ENCODE measurements around the gene TCF7.

The TCF7 gene

DNA sequence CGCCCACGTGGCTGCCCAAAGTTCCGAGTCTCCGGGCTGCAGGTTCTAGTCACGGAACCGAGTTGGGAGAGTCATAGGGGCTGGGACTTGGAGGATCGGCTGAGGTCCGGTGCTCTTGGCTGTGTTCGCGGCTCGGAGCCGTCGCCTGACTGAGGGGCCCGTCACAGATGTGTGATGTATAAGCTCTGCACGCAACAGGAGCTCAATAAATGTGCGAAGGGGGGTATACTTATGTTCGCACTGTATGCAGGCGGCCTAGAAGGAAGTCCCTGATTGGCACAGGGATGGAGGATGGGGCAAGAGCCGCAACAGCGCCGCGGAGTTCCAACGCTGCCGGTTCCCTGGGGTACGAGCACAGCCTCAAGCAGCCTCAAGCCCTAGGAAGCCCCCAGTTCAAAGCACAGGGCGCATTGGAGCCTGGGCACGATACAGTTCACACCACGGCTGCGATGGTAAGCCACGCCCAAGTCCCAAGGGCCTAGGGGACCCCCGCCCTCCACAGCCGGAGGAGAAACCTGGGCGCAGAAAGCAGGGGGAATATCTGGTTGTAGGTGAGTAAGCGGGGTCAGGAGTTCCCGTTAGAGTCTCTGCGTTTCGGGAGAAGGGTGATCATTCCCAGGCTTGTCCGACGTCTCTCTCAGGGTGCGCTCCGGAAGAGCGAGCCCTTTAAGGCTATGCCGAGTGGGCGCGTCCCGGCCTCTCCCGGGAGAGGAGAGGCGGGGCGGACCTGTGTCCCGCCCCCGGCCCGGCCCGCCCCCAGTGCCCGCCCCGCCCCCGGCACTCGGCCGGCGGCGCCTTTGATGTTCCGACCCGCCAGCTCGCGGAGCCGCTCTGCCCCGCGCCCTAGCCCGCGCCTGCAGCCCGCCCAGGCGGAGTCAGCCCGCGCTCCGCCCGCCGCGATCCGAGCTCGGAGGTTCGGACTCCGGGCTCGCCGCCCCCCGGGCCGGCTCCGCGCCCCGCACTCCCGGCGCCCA lies at the start of gene TCF7:
Gene TCF7 (plus strand): TSS at position 780 of the 974 bp plus-strand sequence. CDS start 226 bp downstream, outside the sequence.
- H3K4me3 ChIP-seq (ENCODE audit: low read depth, low read length), result peak within 1 kb of the TSS; percentile 68
- TF ChIP-seq, protein P1, sequence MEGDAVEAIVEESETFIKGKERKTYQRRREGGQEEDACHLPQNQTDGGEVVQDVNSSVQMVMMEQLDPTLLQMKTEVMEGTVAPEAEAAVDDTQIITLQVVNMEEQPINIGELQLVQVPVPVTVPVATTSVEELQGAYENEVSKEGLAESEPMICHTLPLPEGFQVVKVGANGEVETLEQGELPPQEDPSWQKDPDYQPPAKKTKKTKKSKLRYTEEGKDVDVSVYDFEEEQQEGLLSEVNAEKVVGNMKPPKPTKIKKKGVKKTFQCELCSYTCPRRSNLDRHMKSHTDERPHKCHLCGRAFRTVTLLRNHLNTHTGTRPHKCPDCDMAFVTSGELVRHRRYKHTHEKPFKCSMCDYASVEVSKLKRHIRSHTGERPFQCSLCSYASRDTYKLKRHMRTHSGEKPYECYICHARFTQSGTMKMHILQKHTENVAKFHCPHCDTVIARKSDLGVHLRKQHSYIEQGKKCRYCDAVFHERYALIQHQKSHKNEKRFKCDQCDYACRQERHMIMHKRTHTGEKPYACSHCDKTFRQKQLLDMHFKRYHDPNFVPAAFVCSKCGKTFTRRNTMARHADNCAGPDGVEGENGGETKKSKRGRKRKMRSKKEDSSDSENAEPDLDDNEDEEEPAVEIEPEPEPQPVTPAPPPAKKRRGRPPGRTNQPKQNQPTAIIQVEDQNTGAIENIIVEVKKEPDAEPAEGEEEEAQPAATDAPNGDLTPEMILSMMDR (IDR thresholded peaks at IDR 0.05; ENCODE audit: insufficient read depth, low read depth, low read length, missing control alignments), result no peak
- DNase-seq (ENCODE audit: low read depth), result peak; percentile 86

DNA sequence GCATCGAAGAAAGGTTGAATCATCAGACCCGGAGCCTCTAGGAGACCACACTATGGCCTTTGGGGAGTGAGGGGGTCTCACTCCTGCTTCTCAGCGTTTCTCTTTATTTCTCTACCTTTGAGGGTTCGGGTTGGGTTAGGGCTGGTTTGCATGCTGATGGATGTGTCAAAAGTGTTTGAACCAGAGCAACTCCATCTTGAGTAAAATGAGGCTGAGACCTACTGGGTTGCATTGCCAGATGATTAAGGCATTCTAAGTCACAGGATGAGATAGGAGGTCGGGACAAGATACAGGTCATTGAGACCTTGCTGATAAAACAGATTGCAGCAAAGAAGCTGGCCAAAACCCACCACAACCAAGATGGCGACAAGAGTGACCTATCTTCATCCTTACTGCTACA lies 44.9 kb upstream of the TCF7 start:
- DNase-seq (ENCODE audit: low read depth), result no peak
- TF ChIP-seq, protein P1 (IDR thresholded peaks at IDR 0.05; ENCODE audit: insufficient read depth, low read depth, low read length, missing control alignments), result no peak
- H3K4me3 ChIP-seq (ENCODE audit: low read depth, low read length), result no peak overlapping the region

GRCh38 chr5:134070725-134071613 lies 43.5 kb upstream of the TCF7 start:
- H3K4me3 ChIP-seq (ENCODE audit: low read depth, low read length), result peak overlapping the region; percentile 50
- TF ChIP-seq, protein P1 (IDR thresholded peaks at IDR 0.05; ENCODE audit: insufficient read depth, low read depth, low read length, missing control alignments), result no peak
- peak; percentile 73 for DNase-seq (ENCODE audit: low read depth)

- TF ChIP-seq, protein P1 (IDR thresholded peaks at IDR 0.05; ENCODE audit: insufficient read depth, low read depth, low read length, missing control alignments), result no peak
- peak overlapping the region; percentile 50 for H3K4me3 ChIP-seq (ENCODE audit: low read depth, low read length)
- no peak for DNase-seq (ENCODE audit: low read depth)
These were observed 42.8 kb upstream of the TCF7 start for GRCh38 chr5:134071614-134072207.

GRCh38 chr5:134072471-134073210 lies 41.8 kb upstream of the TCF7 start:
- DNase-seq (ENCODE audit: low read depth), result no peak
- TF ChIP-seq, protein P1 (IDR thresholded peaks at IDR 0.05; ENCODE audit: insufficient read depth, low read depth, low read length, missing control alignments), result no peak
- H3K4me3 ChIP-seq (ENCODE audit: low read depth, low read length), result no peak overlapping the region

GRCh38 chr5:134073404-134073803 lies 41.1 kb upstream of the TCF7 start:
- TF ChIP-seq, protein P1 (IDR thresholded peaks at IDR 0.05; ENCODE audit: insufficient read depth, low read depth, low read length, missing control alignments), result no peak
- no peak overlapping the region for H3K4me3 ChIP-seq (ENCODE audit: low read depth, low read length)
- DNase-seq (ENCODE audit: low read depth), result no peak

Measured in GM12865 (cell line).